ENCODE data around the gene HMGCS1. TPM values are rescaled to one million over a fixed set of nuclear protein-coding genes. Genes with fewer than 3 reads are reported as not detected.
"Not testable (repeated sequence)": the region's sequence is repeated elsewhere in the genome, so short reads cannot be mapped to it uniquely, and the experiment has no call there.

HMGCS1 gene
- total and polyA plus RNA-seq, 2 of the 13 experiments (the other 11 are each of a cell fraction or from before 2014, with no cell fraction given) = 56.8 to 318 TPM

DNA sequence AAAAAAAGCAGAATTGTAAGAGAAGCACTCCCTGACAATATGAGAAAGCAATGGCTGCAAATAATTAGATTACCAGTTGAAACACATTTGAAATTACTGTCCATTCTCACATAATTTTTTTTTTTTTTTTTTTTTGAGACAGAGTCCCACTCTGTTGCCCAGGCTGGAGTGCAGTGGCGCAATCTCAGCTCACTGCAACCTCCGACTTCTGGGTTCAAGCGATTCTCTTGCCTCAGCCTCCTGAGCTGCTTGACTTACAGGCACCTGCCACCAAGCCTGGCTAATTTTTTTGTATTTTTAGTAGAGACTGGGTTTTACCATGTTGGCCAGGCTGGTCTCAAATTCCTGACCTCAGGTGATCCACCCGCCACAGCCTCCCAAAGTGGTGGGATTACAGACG, 6.3 kb downstream of the HMGCS1 start:
- H2AFZ ChIP-seq (ENCODE audit: low read length); BruUV-seq (replicated peaks); CTCF ChIA-PET (ENCODE audit: low intra/inter-chr PET ratio, low total read pairs); H3K4me3 ChIP-seq (replicated peaks in 1 of 3; ENCODE audit: insufficient read depth in 1 of 3, low read depth in 2 of 3, low read length in 3 of 3); H3K27ac ChIP-seq (ENCODE audit: extremely low read length, insufficient read depth, low read length); H3K9ac ChIP-seq (ENCODE audit: insufficient read depth, low read depth, low read length); H3K9me3 ChIP-seq (ENCODE audit: low read length); ATAC-seq; FAIRE-seq; DNase-seq (ENCODE audit: low spot score); POLR2A ChIA-PET; H3K27me3 ChIP-seq (ENCODE audit: control insufficient read depth in 1 of 2, insufficient read depth in 2 of 2, low read length in 2 of 2); in situ Hi-C loops (cut with HindIII; ENCODE audit: extremely low pct_ligation_motif_present, low pct_unique_long_range_greater_than_20kb): not testable (repeated sequence)
- Histone ChIP-seq H3K79me2 (ENCODE audit: insufficient read depth, low read length) (peaks cover 96% of the 10 kb centered on the region), H3K4me1 (ENCODE audit: insufficient read depth, low read length) (peaks cover 85% of the 10 kb centered on the region), H4K20me1 (ENCODE audit: insufficient read depth, low read length) (peaks cover 99% of the 10 kb centered on the region), H3K4me2 (ENCODE audit: low read depth, low read length) (peak overlapping the region; percentile 85; the same call in 1 of the 2 replicates), H3K36me3 (replicated peaks in 1 of 2; ENCODE audit: control insufficient read depth in 1 of 2, insufficient read depth in 2 of 2, low read length in 2 of 2) (peaks cover 1 to 33% of the 10 kb centered on the region in 2 experiments; a peak in 4 of 5 replicates)
- peak; percentile 80 for TF ChIP-seq ZNF121 (CRISPR knock-in tag; IDR thresholded peaks at IDR 0.05)
- TF ChIP-seq, protein P1, sequence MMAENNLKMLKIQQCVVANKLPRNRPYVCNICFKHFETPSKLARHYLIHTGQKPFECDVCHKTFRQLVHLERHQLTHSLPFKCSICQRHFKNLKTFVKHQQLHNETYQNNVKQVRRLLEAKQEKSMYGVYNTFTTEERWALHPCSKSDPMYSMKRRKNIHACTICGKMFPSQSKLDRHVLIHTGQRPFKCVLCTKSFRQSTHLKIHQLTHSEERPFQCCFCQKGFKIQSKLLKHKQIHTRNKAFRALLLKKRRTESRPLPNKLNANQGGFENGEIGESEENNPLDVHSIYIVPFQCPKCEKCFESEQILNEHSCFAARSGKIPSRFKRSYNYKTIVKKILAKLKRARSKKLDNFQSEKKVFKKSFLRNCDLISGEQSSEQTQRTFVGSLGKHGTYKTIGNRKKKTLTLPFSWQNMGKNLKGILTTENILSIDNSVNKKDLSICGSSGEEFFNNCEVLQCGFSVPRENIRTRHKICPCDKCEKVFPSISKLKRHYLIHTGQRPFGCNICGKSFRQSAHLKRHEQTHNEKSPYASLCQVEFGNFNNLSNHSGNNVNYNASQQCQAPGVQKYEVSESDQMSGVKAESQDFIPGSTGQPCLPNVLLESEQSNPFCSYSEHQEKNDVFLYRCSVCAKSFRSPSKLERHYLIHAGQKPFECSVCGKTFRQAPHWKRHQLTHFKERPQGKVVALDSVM (CRISPR knock-in tag; IDR thresholded peaks at IDR 0.05) = peak; percentile 80
- peak; percentile 17; the same call in 1 of the 2 replicates for TF ChIP-seq RBFOX2 (IDR thresholded peaks at IDR 0.05; ENCODE audit: low read depth, low read length)
- 0 out of 2 replicates have a peak, but pooled peaks have one; percentile 16 for TF ChIP-seq CEBPG (CRISPR knock-in tag; IDR thresholded peaks at IDR 0.05)
- intact Hi-C loops (cut with micrococcal nuclease; ENCODE audit: unreplicated experiment) = loop anchor here (1.0 to 10.0 kb wide), 3 partner anchors 80 to 202 kb away; no protein-coding TSS in a partner anchor
- WGBS (ENCODE audit: low lambda C conversion rate) = 76% methylated on average over 5 of the region's 5 CpGs

DNA sequence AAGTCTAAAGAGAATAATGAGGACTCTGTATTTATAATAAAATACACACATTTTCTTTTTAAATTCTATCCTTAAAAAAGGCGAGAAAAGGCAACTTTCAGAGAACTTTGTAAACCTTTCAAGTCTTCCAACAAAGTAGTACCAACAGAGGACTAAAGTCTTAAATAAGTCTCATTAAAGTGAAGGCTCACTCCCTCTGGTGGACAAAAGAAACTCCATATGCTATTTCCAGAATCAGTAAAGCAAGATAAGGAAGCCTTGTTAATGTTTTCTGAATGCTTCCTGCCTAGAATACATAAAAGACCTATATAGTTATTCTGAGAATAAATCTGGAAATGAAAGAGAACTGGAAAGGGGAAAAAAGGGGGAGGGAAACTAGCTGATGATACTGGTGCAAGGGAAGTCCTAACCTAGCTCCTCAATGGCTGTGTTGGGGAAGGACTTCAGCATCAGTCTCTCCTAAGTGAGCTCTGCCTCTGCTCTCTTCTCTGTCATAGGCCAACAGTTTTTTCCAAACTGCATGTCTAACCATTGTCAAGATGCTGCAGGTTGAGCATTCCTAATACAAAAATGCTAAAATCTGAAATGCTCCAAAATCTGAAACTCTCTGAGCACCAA, 7.2 kb downstream of the HMGCS1 start:
- FAIRE-seq = no peak
- H3K36me3 ChIP-seq (replicated peaks in 1 of 2; ENCODE audit: control insufficient read depth in 1 of 2, insufficient read depth in 2 of 2, low read length in 2 of 2) = peaks cover 1 to 41% of the 10 kb centered on the region in 2 experiments; a peak in 4 of 5 replicates

More for the DNA sequence above, 7.2 kb downstream of the HMGCS1 start:
- 74% methylated on average over 1 of the region's 1 CpG for WGBS (ENCODE audit: low lambda C conversion rate)
- Histone ChIP-seq H2AFZ (ENCODE audit: low read length) (no peak overlapping the region), H3K27ac (ENCODE audit: extremely low read length, insufficient read depth, low read length) (no peak overlapping the region), H3K79me2 (ENCODE audit: insufficient read depth, low read length) (peaks cover 96% of the 10 kb centered on the region), H3K9me3 (ENCODE audit: low read length) (no peaks in the 10 kb centered on the region), H4K20me1 (ENCODE audit: insufficient read depth, low read length) (peaks cover 99% of the 10 kb centered on the region), H3K4me2 (ENCODE audit: low read depth, low read length) (peak overlapping the region; percentile 85; the same call in 1 of the 2 replicates), H3K4me3 (replicated peaks in 1 of 3; ENCODE audit: insufficient read depth in 1 of 3, low read depth in 2 of 3, low read length in 3 of 3) (no peak overlapping the region; a peak in 2 of 6 replicates), H3K27me3 (ENCODE audit: control insufficient read depth in 1 of 2, insufficient read depth in 2 of 2, low read length in 2 of 2) (no peaks in the 10 kb centered on the region), H3K9ac (ENCODE audit: insufficient read depth, low read depth, low read length) (no peak overlapping the region), H3K4me1 (ENCODE audit: insufficient read depth, low read length) (peaks cover 84% of the 10 kb centered on the region)
- no TSS peak for BruUV-seq (replicated peaks)
- CTCF ChIA-PET (ENCODE audit: low intra/inter-chr PET ratio, low total read pairs) = interaction anchor here (1.3 kb wide), 1 partner anchor 84 kb away, joined by 4 read pairs; no protein-coding TSS in a partner anchor
- in situ Hi-C loops (cut with HindIII; ENCODE audit: extremely low pct_ligation_motif_present, low pct_unique_long_range_greater_than_20kb) = no loop called here
- POLR2A ChIA-PET = no interaction called here
- ATAC-seq (peak; percentile 63), DNase-seq (ENCODE audit: low spot score) (peak; percentile 70)
- TF ChIP-seq FOXC1 (CRISPR knock-in tag; IDR thresholded peaks at IDR 0.05; ENCODE audit: borderline replicate concordance) = no peak
- no peak for TF ChIP-seq ZNF781 (CRISPR knock-in tag; IDR thresholded peaks at IDR 0.05; ENCODE audit: borderline replicate concordance, not compliant biosample characterization)
- TF ChIP-seq ZNF776 (CRISPR knock-in tag; IDR thresholded peaks at IDR 0.05) = no peak
- TF ChIP-seq PTBP1 (IDR thresholded peaks at IDR 0.05; ENCODE audit: low read depth, low read length, poor library complexity, severe bottlenecking) = no peak
- TF ChIP-seq POLR2G (IDR thresholded peaks at IDR 0.05; ENCODE audit: low read depth, low read length) = 0 out of 2 replicates have a peak, but pooled peaks have one; percentile 19
- TF ChIP-seq KLF16 (CRISPR knock-in tag; IDR thresholded peaks at IDR 0.05) = 0 out of 4 replicates have a peak, but pooled peaks of 1 of the 2 experiments have one; percentile 36
- TF ChIP-seq POLR2A (IDR thresholded peaks at IDR 0.05; ENCODE audit: insufficient read depth in 1 of 2, low read depth in 2 of 2, low read length in 2 of 2) = peak in 1 of 2 experiments; percentile 45; a peak in 1 of 4 replicates
- TF ChIP-seq SMC3 (IDR thresholded peaks at IDR 0.05; ENCODE audit: low read length) = peak; percentile 48
- TF ChIP-seq, protein P2, sequence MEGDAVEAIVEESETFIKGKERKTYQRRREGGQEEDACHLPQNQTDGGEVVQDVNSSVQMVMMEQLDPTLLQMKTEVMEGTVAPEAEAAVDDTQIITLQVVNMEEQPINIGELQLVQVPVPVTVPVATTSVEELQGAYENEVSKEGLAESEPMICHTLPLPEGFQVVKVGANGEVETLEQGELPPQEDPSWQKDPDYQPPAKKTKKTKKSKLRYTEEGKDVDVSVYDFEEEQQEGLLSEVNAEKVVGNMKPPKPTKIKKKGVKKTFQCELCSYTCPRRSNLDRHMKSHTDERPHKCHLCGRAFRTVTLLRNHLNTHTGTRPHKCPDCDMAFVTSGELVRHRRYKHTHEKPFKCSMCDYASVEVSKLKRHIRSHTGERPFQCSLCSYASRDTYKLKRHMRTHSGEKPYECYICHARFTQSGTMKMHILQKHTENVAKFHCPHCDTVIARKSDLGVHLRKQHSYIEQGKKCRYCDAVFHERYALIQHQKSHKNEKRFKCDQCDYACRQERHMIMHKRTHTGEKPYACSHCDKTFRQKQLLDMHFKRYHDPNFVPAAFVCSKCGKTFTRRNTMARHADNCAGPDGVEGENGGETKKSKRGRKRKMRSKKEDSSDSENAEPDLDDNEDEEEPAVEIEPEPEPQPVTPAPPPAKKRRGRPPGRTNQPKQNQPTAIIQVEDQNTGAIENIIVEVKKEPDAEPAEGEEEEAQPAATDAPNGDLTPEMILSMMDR (CRISPR knock-in tag; IDR thresholded peaks at IDR 0.05) = peak; percentile 46
- intact Hi-C loops (cut with micrococcal nuclease; ENCODE audit: unreplicated experiment) = loop anchor here (1.0 to 10.0 kb wide), 3 partner anchors 79 to 201 kb away; no protein-coding TSS in a partner anchor
